Colonic mucosa (tissue), 4 donors: ENCODE measurements around the gene RAB3B. TPM values are rescaled to one million over a fixed set of nuclear protein-coding genes. Genes with fewer than 3 reads are reported as not detected.

ENCODE experiments used
- DNase-seq: peaks from one replicate; pipeline ENCODE4 v3.0.0-alpha.2; 2020
- H3K27ac ChIP-seq: fragments of 200-600 bp; one replicate; pipeline ENCODE4 v1.8.0; 2021
- H3K27me3 ChIP-seq: fragments of 200-600 bp; one replicate; pipeline ENCODE4 v1.8.0; 2021
- H3K36me3 ChIP-seq: fragments of 200-600 bp; one replicate; pipeline ENCODE4 v1.8.0; 2021
- H3K4me1 ChIP-seq: fragments of 200-600 bp; one replicate; pipeline ENCODE4 v1.8.0; 2021; ENCODE audit warnings: mild to moderate bottlenecking
- H3K4me3 ChIP-seq: fragments of 200-600 bp; one replicate; pipeline ENCODE4 v1.8.0; 2021
- H3K9ac ChIP-seq, 2 donors: one replicate each; pipeline ENCODE4 v1.7.0; 2013; ENCODE audit warnings: control low read depth in 2 of 2, low read depth in 2 of 2, low read length in 2 of 2
- H3K9me3 ChIP-seq: fragments of 200-600 bp; one replicate; pipeline ENCODE4 v1.8.0; 2021
- CTCF ChIP-seq: fragments of 200-600 bp; IDR thresholded peaks from one replicate; pipeline ENCODE4 v1.8.0; 2022; ENCODE audit warnings: antibody characterized with exemption, mild to moderate bottlenecking
- intact Hi-C: fragments of 100-400 bp; cut with DNase I; formaldehyde crosslinking; loops from one replicate; pipeline ENCODE4 v1.14.1; 2022
- total RNA-seq, 2 donors: library from RNA; stranded (reverse); fragmentation: NEBNext Ultra II Directional in 1 of 2; extraction: Animal tissue kit (Norgen Biotek cat#: 25700) in 1 of 2; gene quantifications; one replicate each; pipeline ENCODE4 v1.2.1, GENCODE V29; 2021
- donor health status: healthy.
- donor health status: DM: no; HTN: no; CAD: no.
- donor health status: DM: no; HTN: no; CAD: no.

Gene RAB3B
- total RNA-seq, 2 donors from 2014 or later: 3.6 to 6.0 TPM

DNA sequence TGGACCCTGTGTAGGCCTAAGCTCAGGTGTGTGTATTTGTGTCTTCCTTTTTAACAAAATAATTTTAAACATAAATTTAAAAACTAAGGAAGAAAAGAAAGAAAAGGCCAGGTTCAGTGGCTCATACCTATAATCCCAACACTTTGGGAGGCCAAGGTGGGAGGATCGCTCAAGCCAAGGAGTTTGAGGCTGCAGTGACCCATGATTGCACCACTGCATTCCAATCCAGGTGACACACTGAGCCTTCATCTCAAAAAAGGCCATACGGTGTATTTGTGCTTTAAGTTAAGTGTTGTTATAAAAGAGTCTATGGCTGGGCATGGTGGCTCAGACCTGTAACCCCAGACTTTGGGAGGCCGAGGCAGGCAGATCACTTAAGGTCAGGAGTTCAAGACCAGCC is 8.3 kb downstream of the RAB3B start:
- TF ChIP-seq CTCF: no peak
- DNase-seq: no peak

GRCh38 chr1:51981555-51981954 is 8.9 kb downstream of the RAB3B start:
- Histone ChIP-seq H3K4me3 (no peak overlapping the region), H3K27me3 (no peaks in the 10 kb centered on the region), H3K36me3 (no peaks in the 10 kb centered on the region), H3K9me3 (no peaks in the 10 kb centered on the region), H3K27ac (no peak overlapping the region), H3K9ac (no peak overlapping the region), H3K4me1 (no peaks in the 10 kb centered on the region)
- TF ChIP-seq CTCF: no peak
- intact Hi-C loops: no loop called here
- no peak for DNase-seq

More for the DNA sequence above, 8.3 kb downstream of the RAB3B start:
- intact Hi-C loops: no loop called here
- Histone ChIP-seq H3K9ac (no peak overlapping the region), H3K36me3 (no peaks in the 10 kb centered on the region), H3K27me3 (no peaks in the 10 kb centered on the region), H3K27ac (no peak overlapping the region), H3K4me1 (no peaks in the 10 kb centered on the region), H3K9me3 (no peaks in the 10 kb centered on the region), H3K4me3 (no peak overlapping the region)

DNA sequence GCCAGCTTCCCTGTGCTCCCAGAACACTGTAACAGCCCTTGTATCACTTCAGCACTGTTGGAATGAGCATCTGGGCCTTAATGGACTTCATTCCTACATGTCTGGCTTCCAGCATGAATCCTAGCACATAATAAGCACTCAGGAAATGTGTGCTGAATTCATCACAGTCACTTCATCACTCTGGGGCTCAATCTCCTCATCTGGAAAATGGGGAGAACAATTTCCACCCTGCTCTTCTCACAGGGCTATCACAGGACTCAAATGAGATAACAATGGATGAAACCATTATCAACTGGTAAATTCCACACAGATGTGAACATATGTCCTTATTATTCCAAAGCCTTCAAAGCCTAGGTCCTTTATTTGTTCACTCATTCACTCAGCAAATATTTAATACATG is 12.4 kb downstream of the RAB3B start:
- Histone ChIP-seq H3K36me3 (no peaks in the 10 kb centered on the region), H3K27ac (no peak overlapping the region), H3K4me3 (no peak overlapping the region), H3K27me3 (no peaks in the 10 kb centered on the region), H3K9me3 (no peaks in the 10 kb centered on the region), H3K4me1 (no peaks in the 10 kb centered on the region), H3K9ac (no peak overlapping the region)
- intact Hi-C loops: no loop called here
- no peak for TF ChIP-seq CTCF
- no peak for DNase-seq

DNA sequence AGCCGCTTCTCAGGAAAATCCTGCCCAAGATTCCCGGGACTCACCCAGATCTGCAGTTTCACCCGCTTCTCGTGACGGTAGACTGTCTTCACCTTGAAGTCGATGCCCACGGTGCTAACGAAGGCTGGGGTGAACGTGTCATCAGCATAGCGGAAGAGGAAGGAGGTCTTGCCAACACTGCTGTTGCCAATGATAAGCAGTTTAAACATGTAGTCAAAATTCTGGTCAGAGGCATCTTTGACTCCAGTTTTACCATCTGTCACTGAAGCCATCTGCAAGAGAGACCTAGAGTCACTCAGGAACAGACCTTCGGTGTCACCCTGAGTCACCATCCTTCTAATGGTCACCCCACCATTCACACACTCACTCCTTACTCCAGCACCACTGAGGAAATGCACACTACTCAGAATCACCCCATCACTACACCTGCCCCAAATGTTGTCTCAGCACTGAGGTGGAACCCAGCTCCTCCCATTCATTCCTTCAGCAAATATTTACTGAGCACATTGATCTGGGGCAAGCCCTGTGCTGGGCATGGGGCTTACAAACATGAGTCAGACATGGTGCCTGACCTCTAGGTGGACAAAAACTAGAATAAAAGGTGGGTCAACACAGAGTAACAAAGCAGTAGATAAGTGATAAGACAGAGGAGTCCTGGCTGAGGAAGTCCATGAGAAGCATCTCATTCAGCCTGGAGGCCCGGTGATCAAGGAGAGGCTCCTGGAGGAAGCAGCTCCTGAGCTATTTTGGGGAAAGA is 13.5 kb downstream of the RAB3B start:
- H3K9ac ChIP-seq: no peak overlapping the region
- H3K9me3 ChIP-seq: no peaks in the 10 kb centered on the region
- no peak for TF ChIP-seq CTCF
- no peak overlapping the region for H3K4me3 ChIP-seq
- H3K36me3 ChIP-seq: no peaks in the 10 kb centered on the region
- no peak overlapping the region for H3K27ac ChIP-seq
- intact Hi-C loops: no loop called here
- no peaks in the 10 kb centered on the region for H3K27me3 ChIP-seq
- no peaks in the 10 kb centered on the region for H3K4me1 ChIP-seq
- no peak for DNase-seq

DNA sequence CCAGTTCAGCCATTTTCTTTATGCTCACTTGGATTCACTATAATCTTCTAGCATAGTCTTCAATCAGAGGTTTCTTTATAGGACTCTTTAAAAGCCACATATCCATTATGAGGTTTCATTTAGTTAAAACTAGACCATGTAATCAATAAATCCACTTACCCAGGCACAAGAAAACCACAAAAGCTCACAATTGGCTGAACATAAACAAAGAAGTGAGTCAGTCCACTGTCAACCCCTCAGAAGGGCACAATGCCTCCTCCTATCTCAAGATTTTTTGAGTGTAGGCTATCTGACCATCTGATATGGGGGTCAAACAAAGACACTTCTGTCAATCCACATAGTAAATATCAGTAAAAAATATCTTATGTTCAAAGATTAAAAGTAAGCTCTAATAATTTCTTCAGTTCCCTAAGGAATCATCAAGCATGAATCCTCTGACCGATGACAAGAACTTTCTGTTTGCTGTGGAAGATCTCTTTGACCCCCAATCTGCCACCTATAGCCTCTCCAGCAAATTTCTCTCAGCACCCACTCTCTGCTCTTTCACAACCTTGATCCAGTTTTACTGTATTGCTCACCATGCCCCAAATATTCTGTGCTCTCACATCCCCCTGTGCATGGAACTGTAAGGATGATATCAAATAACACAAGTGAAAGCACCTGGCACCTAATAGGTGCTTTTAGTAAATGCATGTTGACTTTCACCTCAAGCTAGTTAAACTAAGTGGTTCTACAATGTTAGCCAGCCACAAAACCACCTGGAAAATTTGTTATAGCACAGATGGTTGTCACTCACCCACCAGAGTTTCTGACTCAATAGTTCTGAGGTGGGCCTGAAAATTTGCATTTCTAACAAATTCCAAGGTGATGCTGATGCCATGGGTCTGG is 16.7 kb downstream of the RAB3B start:
- no peak for DNase-seq
- Histone ChIP-seq H3K4me1 (no peaks in the 10 kb centered on the region), H3K9ac (no peak overlapping the region), H3K27ac (no peak overlapping the region), H3K27me3 (no peaks in the 10 kb centered on the region), H3K9me3 (no peaks in the 10 kb centered on the region), H3K4me3 (no peak overlapping the region), H3K36me3 (no peaks in the 10 kb centered on the region)
- TF ChIP-seq CTCF: no peak
- intact Hi-C loops: no loop called here
